ENCODE results near the gene PTPN21. TPM values are rescaled to one million over a fixed set of nuclear protein-coding genes. Genes with fewer than 3 reads are reported as not detected.

PTPN21 gene
- total RNA-seq, 1 donor from 2014 or later, result 0.31 TPM

DNA sequence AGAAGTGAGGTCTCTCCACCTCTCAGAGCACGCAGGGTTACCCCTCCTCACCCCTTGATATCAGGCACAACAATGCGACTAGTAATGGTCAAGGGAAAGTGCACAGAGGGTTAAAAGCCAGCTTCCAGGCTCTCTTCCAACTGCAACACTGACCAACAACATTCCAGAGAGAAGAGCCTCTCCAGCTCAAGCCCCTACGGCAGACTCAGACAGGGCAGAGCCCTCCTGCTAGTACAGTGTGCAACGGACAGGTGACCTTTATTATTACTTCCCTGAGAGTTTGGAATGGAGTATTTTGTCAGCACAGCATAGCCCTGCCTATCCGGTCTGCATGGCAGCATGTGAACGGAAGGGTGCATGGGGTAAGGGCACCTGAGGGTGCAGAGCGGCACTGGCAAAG lies 73.0 kb downstream of the PTPN21 start:
- Mint-ChIP-seq H3K4me1 (no peaks in the 10 kb centered on the region), H3K36me3 (ENCODE audit: low read depth) (no peaks in the 10 kb centered on the region), H3K27me3 (peaks cover 7% of the 10 kb centered on the region), H3K4me3 (no peak overlapping the region), H3K9me3 (no peaks in the 10 kb centered on the region), H3K27ac (no peak overlapping the region)
- CTCF ChIA-PET, result no interaction called here
- POLR2A ChIA-PET, result no interaction called here
- ATAC-seq (ENCODE audit: low read depth), result no peak
- intact Hi-C loops (cut with micrococcal nuclease), result no loop called here
- no peak for DNase-seq
- TF ChIP-seq, protein P1, sequence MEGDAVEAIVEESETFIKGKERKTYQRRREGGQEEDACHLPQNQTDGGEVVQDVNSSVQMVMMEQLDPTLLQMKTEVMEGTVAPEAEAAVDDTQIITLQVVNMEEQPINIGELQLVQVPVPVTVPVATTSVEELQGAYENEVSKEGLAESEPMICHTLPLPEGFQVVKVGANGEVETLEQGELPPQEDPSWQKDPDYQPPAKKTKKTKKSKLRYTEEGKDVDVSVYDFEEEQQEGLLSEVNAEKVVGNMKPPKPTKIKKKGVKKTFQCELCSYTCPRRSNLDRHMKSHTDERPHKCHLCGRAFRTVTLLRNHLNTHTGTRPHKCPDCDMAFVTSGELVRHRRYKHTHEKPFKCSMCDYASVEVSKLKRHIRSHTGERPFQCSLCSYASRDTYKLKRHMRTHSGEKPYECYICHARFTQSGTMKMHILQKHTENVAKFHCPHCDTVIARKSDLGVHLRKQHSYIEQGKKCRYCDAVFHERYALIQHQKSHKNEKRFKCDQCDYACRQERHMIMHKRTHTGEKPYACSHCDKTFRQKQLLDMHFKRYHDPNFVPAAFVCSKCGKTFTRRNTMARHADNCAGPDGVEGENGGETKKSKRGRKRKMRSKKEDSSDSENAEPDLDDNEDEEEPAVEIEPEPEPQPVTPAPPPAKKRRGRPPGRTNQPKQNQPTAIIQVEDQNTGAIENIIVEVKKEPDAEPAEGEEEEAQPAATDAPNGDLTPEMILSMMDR (IDR thresholded peaks at IDR 0.05), result no peak

DNA sequence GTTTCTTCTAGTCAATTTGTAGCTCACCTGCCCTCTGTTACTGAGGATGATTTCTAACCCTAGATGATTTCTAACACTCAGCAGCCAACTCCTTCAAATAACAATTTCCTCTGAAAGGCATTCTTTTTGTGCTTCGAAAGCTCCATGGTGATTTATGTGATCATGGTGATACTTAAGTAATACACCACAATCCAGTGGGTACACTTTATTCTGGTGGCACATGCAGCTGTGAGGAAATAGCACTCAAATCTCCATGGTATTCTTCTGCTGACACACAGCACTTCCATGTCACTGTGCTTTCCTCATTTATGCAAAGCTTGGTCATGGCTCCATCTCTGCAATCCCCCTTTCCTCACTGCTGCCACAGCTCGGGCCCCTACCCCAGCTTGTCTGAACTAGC lies 73.7 kb downstream of the PTPN21 start:
- ChIA-PET CTCF (no interaction called here), POLR2A (no interaction called here)
- no peaks in the 10 kb centered on the region for H3K4me1 Mint-ChIP-seq
- ATAC-seq (ENCODE audit: low read depth), result no peak
- no peak overlapping the region for H3K27ac Mint-ChIP-seq
- no peaks in the 10 kb centered on the region for H3K36me3 Mint-ChIP-seq (ENCODE audit: low read depth)
- intact Hi-C loops (cut with micrococcal nuclease), result no loop called here
- no peak overlapping the region for H3K4me3 Mint-ChIP-seq
- no peaks in the 10 kb centered on the region for H3K9me3 Mint-ChIP-seq
- TF ChIP-seq, protein P1 (IDR thresholded peaks at IDR 0.05), result no peak
- peaks cover 7% of the 10 kb centered on the region for H3K27me3 Mint-ChIP-seq
- DNase-seq, result no peak

DNA sequence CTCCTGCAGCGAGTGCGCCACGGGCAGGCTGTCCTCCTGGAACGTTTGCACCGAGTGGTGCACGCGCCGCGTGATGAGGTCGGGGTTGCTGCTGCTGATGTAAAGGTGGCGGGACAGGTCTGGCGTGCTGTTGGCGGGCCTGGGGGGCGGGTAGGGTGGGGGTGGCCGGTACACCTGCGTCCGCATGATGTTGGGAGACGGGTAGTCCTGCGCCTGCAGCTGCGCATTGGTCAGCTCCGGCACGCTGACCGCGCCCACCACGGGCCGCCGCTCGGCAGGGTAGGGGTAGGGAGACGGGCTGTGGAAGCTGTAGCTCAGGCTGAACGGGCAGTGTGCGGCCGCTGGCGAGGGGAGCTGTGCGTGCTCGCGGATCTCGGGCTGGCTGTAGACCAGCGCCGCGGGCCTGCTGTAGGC lies 75.2 kb downstream of the PTPN21 start:
- Mint-ChIP-seq H3K36me3 (ENCODE audit: low read depth) (no peaks in the 10 kb centered on the region), H3K27ac (no peak overlapping the region), H3K9me3 (no peaks in the 10 kb centered on the region), H3K4me1 (no peaks in the 10 kb centered on the region), H3K4me3 (no peak overlapping the region), H3K27me3 (peaks cover 3% of the 10 kb centered on the region)
- ChIA-PET POLR2A (no interaction called here), CTCF (no interaction called here)
- DNase-seq (no peak), ATAC-seq (ENCODE audit: low read depth) (no peak)
- TF ChIP-seq, protein P1 (IDR thresholded peaks at IDR 0.05), result no peak
- intact Hi-C loops (cut with micrococcal nuclease), result no loop called here

DNA sequence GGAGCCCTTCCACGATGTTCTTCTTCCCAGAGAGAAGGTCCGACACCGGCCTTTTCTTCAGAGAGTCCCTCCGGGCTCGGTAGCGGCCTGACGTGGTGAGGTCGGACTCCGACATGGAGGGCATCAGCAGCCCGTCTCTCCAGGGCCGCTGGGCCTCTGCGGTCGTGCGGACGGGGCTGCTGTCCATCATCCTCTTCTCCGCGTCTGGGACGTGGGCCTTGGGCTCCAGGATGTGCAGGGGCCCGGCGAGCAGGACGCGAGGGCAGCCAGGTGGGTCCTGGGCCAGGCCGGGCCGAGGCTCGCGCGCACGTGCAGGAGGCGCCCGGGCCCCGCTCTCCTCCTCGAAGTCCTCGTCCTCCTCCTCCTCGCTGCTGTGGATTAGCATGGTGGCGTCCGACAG lies 75.9 kb downstream of the PTPN21 start:
- intact Hi-C loops (cut with micrococcal nuclease), result no loop called here
- ChIA-PET CTCF (no interaction called here), POLR2A (no interaction called here)
- no peaks in the 10 kb centered on the region for H3K4me1 Mint-ChIP-seq
- TF ChIP-seq, protein P1 (IDR thresholded peaks at IDR 0.05), result no peak
- DNase-seq (no peak), ATAC-seq (ENCODE audit: low read depth) (no peak)
- H3K27me3 Mint-ChIP-seq, result peaks cover 3% of the 10 kb centered on the region
- no peak overlapping the region for H3K4me3 Mint-ChIP-seq
- H3K27ac Mint-ChIP-seq, result no peak overlapping the region
- H3K9me3 Mint-ChIP-seq, result no peaks in the 10 kb centered on the region
- H3K36me3 Mint-ChIP-seq (ENCODE audit: low read depth), result no peaks in the 10 kb centered on the region

DNA sequence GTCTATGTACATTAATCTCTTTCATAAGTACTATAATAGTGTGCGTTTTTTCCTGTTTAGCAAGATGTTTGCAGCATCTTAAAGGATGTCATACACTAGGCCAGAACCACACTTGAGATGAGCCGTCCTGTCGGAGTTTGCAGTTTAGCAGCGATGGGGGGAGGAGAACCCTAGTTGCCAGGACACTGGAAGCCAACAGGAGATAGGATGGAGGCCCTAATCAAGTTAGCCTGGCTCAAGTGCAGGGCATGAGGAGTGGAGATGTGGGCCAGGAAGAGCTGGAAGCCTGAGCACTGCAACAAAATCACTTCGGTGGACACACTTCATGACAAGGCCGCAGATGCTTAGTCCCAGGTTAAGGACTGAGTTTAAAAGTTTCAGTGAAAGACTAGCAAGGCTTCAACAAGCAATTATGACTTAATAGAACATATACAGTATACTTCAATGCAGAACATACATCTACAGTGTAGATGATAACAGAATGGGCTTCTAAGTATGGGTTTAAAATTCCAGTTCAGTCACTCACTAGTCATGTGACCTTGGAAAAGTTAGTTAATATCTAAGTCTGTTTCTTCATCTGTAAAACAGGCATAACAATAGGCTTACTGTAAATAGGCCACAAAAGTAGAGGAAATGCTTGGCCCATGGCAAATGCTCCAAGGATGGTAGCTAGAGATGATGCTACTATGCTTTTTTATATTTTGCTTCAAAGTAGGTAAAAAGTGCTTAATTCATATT lies 77.1 kb downstream of the PTPN21 start:
- CTCF ChIA-PET, result no interaction called here
- Mint-ChIP-seq H3K4me1 (no peaks in the 10 kb centered on the region), H3K36me3 (ENCODE audit: low read depth) (no peaks in the 10 kb centered on the region), H3K4me3 (no peak overlapping the region), H3K27ac (no peak overlapping the region), H3K27me3 (peaks cover 3% of the 10 kb centered on the region), H3K9me3 (no peaks in the 10 kb centered on the region)
- POLR2A ChIA-PET, result no interaction called here
- DNase-seq (no peak), ATAC-seq (ENCODE audit: low read depth) (no peak)
- TF ChIP-seq, protein P1 (IDR thresholded peaks at IDR 0.05), result no peak
- intact Hi-C loops (cut with micrococcal nuclease), result no loop called here

Measured in activated B cell treated with CpG ODN at 0.5 μM for 24 hours (primary cell).